ENCODE results near the gene C11orf98.

DNA sequence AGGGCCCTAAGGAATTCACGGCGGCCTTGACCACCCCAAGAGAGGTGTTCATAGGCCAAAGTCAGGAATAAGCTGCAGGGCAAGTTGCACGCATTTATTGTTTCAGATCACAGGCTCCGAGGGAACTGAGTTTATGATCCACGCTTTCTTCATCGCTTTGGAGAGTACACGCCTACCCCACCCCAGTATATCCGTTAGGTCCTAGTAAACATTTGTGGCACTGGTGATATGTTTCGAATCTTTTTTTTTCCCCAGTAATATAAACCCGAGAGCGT lies 19.4 kb downstream of the C11orf98 start:
- TF ChIP-seq, protein P1, sequence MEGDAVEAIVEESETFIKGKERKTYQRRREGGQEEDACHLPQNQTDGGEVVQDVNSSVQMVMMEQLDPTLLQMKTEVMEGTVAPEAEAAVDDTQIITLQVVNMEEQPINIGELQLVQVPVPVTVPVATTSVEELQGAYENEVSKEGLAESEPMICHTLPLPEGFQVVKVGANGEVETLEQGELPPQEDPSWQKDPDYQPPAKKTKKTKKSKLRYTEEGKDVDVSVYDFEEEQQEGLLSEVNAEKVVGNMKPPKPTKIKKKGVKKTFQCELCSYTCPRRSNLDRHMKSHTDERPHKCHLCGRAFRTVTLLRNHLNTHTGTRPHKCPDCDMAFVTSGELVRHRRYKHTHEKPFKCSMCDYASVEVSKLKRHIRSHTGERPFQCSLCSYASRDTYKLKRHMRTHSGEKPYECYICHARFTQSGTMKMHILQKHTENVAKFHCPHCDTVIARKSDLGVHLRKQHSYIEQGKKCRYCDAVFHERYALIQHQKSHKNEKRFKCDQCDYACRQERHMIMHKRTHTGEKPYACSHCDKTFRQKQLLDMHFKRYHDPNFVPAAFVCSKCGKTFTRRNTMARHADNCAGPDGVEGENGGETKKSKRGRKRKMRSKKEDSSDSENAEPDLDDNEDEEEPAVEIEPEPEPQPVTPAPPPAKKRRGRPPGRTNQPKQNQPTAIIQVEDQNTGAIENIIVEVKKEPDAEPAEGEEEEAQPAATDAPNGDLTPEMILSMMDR (IDR thresholded peaks at IDR 0.05) = no peak
- TF ChIP-seq POLR2A (IDR thresholded peaks at IDR 0.05) (no peak), POLR2AphosphoS5 (IDR thresholded peaks at IDR 0.05) (no peak)
